DMS153 treated with DMSO at 0.1 percent for 48 hours (cell line): Measurements from ENCODE around the gene MAP2K6.
"Not testable (repeated sequence)": the region's sequence is repeated elsewhere in the genome, so short reads cannot be mapped to it uniquely, and the experiment has no call there.

Source experiments
- DNase-seq: peaks from one replicate; lab custom pipeline; 2025; ENCODE audit not compliant: unreplicated experiment; lab: John Stamatoyannopoulos, UW

MAP2K6 gene

DNA sequence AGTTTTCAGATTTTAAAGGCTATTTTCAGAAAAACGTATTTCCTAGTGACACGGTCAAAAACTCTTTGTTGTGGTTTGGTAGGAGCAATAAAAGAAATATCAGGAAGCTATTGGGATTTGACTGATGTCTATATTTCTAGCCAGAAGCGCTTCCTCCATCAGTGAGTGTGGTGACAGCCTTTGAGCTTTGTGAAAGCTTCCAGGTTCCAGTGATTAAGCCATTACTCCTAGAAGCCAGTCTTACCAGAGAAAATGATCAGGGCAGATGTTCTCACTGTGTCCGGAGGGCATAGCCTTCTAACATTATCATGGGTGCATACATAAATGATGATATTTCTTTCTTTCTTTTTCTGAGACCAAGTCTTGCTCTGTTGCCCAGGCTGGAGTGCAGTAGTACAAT is 39.6 kb downstream of the MAP2K6 start:
- DNase-seq: no peak

DNA sequence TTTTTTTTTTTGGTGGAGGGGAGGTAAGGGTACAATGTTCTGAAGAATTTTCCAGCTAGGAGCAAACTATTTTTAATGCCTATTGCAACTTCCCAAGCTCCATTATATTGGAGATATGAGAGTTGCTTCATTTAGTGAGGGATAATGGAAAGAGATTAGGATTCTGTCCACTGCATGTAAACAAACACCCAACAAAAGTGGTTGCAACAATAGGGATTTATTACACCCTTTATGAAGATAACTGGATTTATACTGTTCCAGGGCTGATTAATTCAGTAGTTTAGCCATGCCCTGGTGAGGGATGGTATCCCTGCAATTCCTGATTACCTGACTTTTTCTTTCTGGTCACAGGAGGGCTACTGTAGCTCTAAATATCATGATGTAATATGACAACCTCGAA is 40.5 kb downstream of the MAP2K6 start:
- no peak for DNase-seq

DNA sequence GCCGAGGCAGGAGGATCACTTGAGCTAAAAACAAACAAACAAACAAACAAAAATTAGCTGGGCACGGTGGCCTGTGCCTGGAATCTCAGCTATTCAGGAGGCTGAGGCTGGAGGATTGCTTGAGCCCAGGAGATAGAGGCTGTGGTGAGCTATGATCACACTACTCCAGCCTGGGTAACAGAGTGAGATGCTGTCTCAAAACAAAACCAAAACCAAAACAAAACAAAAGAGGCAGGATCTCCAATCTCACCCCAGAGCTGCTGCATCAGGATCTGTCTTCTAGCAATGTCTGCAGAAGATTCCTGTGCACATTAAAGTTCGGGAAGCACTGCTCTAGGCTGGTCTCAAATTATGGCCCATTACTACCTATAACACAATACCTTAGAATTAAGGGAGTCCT is 43.1 kb downstream of the MAP2K6 start:
- DNase-seq: no peak

DNA sequence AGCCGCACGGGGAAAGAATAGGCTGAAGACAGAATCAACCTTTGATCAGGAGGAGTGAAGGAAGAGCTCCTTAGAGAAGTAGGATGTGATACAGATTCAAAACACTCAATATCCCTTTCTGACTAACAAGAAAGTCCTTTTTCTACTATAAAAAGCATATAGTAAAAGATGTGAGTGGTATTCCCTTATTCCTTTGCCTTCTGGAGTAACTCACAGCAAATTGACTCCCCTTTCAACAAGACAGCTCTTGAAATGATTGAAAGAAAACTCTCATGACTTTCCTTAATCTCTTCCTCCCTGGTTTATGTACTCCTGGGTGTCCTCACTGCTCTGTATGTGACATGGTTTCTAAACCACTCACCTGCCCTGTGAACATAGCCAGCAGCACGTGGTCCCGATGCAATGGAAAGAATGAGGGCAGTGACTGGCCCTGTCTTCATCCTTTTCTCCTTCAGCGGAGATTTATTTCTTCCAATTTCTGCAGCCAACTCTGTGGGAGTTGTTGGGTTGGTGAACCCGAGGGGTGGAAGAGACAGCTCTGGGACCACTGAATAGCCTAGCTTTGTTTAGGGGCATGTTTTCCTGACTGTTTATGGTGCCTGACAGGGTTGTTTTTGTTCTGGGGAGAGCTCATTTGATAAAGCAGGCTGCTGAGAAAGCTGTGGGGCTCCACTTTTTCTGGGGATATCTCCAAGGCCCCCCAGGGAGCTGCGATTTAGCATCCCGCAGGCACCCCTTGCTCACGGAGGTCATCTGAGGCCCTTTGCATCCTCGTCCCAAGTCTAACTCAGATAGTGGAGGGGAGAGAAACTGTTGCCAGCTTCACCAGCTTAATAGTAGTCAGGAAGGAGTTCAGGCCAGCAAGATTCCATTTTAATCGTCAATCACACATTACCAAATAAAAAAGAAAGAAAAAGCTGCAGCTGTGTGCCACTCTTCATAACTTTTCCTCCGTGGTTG is 46.7 kb downstream of the MAP2K6 start:
- DNase-seq: no peak

DNA sequence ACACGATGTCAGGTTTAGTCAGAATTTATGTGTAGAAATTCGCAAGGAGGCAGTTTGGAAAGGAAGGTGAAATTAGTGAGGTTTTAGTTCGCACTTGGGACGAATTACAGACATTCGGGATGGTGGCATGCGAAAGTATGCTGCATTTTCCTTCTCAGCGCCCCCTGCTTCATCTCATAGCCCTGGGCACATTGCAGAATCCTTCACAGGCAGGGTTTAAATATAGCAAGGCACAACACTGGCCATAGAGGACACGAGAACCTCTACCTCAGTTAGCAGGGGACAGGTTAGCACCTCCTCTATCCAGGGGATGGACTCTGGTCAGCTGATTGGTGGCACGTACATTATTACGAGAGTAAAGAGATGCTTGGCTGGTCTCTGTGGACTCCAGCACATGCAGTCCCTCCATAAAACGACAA is 47.5 kb downstream of the MAP2K6 start:
- no peak for DNase-seq

DNA sequence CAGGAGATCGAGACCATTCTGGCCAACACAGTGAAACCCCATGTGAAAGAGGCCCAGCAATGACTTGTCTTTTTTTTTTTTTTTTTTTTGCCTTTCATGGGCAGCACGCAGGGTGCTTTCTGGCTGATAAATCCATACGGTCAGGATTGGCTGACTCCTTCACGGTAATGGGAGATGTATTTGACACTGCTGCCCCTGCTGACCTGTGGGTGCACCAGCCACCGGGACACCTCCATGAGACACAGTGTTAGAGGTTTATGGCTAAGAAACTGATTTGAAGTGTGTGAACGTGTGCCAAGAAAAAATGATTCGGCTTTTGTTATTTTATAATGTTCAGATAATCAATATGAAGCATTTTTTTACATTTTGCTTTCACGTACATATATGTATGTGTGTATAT is 48.4 kb downstream of the MAP2K6 start:
- DNase-seq: no peak

DNA sequence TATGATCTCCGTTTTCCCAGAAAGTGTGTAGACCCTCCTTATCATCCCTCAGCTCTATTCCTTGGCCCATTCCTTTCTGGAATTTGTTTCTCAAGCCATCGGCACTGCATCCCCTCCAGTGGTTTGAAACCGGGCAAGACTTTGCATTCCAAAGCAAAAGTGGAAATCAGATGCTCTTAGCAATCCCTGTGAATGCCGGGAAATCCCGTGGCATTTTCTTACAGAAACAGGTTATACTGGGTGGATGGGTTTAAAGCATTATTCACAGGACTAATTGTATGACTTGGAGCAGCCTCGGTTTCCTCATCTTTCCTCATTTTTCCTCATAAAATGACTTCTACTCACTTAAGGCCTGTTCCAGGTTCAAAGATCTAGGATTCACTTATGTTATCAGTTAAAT is 52.0 kb downstream of the MAP2K6 start:
- no peak for DNase-seq

DNA sequence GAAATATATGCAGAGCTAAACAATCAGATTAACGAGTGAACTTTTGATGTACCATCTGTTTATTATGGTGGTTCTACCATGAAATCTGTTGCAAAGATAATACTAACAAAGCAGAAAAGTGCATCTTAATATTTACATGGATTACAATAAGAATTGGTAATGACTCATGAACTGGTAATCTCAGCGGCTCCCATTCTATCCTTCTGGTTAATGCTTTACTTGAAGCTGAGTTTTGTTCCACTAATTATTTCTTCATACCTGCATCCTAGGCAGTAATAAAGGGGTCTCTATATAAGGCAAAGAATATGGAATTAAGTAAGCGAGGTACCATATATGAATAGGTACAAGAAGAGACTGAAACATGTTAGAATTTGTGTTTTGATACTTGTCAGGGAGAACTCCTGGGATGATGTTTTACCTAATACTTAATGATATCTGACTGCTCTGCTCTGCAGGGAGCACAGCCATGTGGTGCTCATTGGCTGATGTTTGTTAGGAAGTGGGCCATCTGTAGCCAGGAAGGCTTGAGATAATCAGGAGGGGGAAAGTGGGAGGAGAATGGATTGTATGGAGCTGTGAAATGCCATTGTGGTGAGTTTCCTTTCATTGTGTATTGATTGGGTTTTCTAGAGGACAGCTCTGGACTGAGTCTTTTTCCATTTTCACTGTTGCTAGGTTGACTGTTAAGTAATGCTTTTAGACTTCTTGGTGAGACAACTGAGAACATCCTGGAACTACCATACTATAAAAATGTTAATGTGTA is 52.6 kb downstream of the MAP2K6 start:
- no peak for DNase-seq

DNA sequence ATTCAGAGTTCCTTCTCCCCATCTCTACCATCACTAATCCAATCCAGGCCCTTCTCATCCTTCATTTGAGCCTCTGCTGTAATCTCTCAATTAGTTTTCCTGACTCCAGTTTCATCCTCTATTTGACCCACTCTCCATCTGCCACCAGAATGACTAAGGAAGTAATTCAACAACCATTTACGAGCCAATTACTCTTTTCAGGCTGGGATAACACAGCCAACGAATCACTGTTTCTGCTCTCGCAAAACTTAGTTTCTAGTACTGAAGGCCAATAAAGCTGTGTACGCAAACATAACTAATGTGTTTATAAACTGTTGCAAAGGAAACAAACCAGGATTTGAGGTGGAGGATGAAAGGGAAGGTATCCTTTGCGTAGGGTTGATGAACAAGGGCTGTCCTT is 53.7 kb downstream of the MAP2K6 start:
- DNase-seq: no peak

DNA sequence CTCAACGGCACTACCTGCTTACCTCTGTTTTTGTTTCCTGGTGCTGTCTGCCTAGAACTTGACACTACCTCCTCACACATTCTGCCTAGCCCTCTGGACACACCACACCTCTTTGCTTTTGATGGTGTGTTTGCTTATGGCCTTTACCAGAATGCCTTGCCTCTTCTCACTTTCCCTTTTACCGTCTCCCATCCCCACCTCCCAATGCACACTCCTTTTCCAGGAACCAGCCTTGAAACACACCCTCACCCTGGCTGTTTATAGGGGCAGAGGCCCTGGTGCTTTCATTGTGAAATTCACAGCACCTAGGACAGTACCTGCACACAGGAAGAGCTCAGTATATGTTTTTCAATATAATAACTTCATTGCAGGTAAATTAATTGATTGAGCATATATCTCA is 56.2 kb downstream of the MAP2K6 start:
- DNase-seq: no peak

DNA sequence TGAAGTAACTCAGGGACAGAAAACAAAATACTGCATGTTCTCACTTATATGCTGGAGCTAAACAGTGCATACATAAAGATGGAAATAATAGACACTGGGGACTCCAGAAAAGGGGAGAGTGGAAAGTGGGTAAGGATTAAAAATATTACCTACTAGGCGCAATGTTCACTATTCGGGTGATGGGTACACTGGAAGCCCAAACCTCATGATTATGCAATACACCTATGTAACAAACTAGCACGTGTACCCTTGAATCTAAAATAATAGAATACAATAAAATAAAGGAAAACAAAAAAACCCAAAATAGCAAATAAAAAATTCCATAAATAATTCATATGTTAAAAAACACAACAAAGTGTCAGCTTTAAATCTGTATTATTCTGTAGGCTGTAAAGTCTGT is 56.9 kb downstream of the MAP2K6 start:
- DNase-seq: no peak

DNA sequence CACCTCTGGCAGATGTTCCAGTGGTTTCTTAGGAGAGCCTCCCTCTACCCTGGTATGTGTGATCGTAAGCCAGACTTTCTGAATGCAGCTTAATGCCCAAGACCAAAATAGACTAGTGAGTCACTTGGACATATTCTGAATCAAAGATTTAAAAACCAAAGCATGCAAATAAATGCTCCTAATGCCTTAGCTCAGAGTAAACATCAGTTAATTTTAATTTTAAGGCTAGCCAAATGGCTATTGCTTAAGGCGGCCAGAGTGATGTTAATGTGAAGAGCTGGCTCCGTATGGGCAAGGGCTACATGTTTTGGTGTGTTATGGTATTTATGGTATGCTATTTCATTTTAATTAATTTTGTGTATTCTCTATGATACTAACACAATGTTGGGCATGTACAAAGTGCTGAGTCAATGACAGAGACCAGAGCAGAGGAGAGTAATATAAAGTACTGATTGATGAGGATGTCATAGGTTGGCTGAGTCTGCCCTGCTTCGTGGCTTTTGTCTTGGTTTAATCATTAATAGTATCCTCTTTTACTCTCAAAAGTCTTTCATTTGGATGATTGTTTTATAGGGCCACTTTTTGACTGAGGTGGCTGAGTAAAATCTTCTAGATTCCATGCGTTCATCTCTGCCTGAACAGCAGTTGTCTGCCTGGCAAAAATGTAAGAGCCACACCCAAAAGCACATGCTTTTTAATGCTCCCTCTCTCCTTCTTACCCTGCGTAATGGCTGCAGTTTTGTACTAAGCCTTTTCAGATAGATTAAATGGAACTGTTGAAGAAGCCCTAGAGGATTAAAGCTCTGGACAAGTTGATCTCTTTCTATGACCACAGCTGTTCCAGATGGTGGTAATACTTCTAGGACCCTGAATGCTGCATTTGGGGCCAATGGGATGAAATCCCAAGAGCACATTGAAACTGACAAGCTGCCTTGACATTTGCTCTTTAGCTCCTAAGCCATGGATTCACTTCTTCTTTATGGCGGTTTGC is 59.6 kb downstream of the MAP2K6 start:
- DNase-seq: no peak

DNA sequence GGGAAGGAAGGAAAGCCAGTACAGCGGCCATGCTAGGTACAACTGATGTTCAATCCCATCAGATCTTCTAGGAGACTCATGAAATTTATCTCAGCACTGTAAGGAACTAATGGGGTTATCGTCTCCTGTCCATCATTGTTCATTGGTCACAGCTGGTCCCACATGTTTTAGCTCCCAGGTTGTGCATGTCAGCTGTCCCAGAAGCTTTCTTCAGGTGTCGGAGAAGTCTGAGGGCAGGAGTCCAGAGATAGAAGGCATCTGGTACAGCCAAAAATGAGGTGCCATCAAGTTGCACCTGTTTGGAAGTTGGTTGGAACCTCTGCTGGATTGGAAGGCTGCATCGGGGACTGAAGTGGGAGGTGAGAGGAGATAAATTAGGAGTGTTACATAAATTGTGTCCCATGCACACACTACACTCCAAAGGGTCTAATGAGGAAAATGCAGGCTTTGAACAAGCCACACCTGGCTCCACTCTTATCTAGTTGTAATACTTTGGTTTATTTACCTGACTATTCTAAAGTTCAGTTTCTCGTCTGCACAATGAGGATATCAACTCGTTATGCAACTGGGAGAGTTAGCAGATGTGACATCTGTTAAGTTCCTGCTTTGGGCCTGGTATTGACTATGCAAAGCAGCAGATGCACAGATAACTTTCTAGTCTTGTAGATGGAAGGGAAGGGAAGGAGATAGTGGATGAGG is 62.9 kb downstream of the MAP2K6 start:
- no peak for DNase-seq

DNA sequence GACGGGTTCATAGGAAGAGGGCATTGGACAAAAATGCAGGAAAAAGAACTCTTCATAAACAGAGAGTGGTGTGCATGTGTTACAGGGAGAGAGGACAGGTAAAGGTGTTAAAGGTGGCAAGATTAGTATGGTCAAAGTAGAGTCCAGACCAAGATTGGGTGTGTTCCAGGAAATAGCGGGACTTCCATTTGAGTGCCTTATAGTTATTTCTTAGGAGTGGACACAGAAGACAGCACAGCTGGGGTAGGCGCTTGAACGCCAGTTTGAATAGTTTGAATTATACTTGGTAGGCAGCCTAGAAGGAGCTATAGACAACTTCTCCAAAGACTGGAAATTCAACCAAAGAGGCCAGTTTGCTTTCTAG is 63.4 kb downstream of the MAP2K6 start:
- DNase-seq: no peak

DNA sequence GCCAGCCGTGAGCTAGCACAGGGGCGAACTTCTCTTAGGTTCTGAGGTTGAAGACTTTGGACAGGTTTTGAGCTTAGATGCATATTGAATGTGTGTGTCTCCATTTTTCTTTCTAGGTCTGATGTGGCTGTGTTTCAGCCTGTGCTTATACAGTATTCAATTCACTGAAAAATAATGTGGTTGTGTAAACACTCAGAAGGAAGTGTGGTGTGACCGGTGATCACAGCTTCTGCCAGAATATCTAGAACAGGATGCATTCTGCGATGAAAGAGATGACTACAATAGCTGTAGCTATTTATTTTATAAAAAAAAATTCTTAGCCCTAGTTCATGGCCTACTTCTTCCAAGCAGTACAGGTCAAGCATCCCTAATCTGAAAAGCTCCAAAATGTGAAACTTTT is 64.4 kb downstream of the MAP2K6 start:
- peak; percentile 27 for DNase-seq

DNA sequence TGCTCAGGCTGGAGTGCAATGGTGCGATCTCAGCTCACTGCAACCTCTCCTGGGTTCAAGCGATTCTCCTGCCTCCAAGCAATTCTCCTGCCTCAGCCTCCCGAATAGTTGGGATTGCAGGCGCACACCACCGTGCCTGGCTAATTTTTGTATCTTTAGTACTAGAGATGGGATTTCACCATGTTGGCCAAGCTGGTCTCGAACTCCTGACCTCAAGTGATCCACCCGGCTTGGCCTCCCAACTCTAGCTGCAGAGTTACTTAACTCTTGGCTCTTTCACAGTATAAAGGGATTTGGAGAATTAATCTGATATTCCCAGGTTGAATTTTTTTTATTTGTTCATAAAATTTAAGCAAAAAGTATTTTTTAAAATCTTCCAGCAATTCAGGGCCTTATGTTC is 65.3 kb downstream of the MAP2K6 start:
- DNase-seq: not testable (repeated sequence)

DNA sequence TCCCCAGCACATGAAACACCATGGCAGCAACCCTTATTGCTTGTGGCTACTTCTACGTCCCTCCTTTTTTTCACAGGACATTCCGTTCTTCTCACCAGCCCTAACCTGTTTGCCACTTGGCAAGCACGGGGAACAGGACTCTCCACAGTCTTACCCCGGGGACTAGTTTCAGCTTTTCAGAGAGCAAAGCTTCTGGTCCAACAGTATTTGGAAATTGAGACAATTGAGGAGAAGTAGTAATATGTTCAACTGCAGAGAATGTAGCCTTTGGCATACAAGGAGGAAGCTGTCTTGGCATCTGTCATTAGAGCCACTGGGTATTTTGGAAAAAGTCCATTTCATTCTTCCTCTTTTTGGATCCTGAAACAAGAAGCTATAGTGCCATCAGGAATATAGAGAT is 65.7 kb downstream of the MAP2K6 start:
- DNase-seq: no peak

DNA sequence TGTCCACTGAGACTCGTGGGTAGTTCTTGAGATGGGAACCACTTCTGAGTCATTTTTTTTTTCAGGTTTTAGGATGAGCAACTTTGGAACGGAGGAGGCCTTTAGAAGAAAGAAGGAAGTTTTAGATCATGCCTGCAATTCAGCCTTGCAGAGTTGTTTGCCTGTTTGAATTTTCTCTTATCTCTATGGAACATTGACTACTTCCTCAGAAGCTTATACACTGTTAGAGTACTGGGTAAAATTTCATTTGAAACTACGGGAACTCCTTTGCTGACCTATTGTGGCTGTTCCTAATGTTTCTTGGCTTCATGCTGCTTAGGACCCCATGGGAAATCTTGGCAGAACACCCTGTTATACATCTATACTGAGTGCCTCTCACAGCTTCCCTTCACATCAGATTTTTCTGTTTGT is 70.8 kb downstream of the MAP2K6 start:
- DNase-seq: no peak

DNA sequence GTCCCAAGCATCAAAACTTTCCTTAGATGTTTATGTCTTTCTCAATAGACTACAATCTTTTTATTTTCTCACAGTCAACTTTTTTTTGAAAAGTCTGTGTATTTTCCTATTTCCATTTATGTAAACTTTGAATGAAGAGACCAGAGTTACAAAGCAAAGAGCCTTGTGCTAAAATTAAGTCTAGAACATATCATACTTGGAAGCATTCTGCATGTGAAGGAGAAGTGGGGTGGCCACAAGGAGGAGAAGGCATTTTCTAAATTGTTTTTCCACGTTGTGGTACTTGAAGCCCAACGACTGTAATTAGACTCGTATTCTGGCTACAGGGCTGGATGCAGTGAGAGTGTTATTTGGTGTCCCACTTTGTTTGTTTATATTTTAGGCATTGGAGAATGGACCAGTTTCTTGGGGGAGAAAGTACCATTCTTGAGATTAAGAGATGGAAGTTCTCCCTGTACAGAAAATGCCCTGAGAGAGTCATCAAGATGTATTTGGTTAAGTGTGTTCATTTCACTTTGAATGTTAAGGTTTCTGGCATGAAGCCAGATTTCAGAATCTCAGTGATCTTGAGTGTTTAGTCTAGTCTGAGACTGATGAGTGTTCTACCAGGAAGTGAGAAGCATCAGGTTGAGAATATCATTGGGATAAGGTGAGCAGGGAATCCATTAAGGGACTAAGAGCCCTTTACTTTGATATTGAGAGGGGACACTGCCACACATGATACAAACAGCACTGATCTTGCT is 71.6 kb downstream of the MAP2K6 start:
- DNase-seq: peak; percentile 19
